ENCODE results near the gene CPEB4.
A peak's percentile ranks its signal among the peaks of the same experiment; 100 is the strongest.

DNA sequence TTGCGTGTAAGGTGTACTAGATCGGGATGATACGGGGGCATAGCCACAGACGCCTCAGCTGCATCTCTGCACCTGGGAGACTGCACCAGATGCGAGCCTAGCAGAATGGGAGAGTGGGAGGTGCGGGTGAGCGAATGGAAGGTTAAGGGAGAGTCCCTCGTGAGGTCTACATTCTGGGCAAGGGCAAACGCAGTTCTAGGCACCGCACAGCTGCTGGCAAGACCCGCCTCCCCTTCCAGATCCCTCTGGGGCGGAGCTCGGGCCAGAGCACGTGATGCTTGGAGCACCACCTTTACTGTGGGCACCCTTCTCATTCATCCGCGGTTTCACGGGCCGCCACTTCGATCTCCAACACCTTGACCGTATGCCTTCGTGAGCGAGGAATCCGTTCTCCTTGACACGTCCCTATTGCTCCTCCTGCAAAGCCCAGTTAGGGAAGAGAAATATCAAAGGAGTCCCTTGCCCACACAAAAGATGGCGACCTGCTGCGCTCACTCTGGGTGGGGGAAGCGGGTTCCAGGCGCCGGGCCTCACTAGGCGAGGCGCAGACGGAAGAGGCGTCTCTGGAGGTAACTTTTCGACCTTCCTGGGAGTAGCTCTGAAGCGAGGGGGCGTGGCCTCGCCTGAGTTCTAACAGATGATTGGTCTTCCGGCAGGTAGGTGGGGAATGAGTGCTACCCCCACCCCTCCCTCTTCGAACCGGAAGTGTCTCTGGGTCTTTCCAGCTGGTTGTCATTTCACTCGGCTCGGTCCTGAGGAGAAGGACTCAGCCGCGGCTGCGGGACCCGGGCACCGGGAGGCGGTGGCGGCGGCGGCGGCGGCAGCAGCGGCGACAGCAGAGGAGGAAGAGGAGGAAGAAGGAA lies at the start of gene CPEB4:
- TF ChIP-seq, protein P1, sequence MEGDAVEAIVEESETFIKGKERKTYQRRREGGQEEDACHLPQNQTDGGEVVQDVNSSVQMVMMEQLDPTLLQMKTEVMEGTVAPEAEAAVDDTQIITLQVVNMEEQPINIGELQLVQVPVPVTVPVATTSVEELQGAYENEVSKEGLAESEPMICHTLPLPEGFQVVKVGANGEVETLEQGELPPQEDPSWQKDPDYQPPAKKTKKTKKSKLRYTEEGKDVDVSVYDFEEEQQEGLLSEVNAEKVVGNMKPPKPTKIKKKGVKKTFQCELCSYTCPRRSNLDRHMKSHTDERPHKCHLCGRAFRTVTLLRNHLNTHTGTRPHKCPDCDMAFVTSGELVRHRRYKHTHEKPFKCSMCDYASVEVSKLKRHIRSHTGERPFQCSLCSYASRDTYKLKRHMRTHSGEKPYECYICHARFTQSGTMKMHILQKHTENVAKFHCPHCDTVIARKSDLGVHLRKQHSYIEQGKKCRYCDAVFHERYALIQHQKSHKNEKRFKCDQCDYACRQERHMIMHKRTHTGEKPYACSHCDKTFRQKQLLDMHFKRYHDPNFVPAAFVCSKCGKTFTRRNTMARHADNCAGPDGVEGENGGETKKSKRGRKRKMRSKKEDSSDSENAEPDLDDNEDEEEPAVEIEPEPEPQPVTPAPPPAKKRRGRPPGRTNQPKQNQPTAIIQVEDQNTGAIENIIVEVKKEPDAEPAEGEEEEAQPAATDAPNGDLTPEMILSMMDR (IDR thresholded peaks at IDR 0.05) = no peak
- TF ChIP-seq POLR2A (IDR thresholded peaks at IDR 0.05) (peak; percentile 97 to 99), POLR2AphosphoS5 (IDR thresholded peaks at IDR 0.05) (peak; percentile 95 to 100 (median 99)), EP300 (IDR thresholded peaks at IDR 0.05) (peak in 2 of 4 donors; percentile 24 to 42)
